ENCODE results near the gene AGBL4.

Gene AGBL4

DNA sequence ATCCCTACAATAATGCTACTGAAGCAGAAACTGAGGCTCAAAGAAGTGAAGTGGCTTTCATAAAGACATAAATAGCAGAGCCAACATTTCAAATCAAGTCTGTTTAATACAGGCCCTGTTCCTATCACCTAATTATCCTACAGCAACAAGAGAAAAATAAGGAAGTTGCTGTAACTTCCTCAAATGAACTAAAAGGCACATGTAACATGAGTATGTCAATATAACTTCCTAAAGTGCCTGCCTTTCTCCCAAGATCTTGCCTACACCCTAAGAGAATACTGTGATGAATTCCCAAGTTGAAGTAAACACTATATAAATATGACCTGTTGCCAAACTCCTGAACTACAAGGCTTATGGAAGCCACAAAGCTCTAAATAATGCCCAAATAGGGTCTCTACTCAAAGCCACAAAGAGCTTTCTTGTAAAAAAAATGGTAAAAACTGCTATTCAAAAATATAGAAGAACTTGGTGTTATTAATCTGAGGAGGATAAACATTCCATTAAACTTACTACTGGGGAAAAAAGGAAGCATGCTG is 1255.7 kb downstream of the AGBL4 start:
- DNase-seq (ENCODE audit: low spot score), result no peak

DNA sequence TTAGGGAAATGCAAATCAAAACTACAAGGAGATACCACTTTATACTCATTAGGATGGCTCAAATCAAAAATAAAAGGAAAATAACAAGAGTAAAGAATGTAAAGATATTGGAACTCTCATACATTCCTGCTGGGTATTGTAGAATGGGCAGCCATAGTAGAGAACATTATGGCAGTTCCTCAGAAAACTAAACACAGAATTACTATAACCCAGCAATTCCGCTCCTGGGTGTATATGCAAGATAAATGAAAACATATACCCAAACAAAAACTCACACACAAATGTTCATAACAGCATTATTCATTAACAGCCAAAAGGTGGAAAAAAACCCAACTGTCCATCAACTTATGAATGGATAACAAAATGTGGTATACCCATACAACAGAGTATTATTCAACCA is 1258.4 kb downstream of the AGBL4 start:
- no peak for DNase-seq (ENCODE audit: low spot score)

DNA sequence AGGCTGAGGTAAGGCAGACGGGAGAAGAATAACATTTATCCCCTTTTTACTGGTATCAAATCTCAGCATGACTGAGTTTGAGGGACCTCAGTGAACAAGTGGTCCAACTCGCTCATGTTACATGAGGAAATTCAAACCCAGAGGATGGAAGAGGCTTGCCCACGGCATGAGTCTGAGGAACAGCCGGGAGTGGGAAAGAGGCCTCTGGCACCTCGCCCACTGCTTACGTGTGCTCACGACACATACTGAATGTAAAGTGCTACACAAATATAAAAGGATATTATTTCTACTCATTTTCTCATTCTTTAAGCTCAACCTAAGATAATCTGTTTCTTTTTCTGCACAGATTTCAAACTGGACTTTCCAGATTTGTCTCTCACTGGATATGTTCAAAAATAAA is 1261.8 kb downstream of the AGBL4 start:
- DNase-seq (ENCODE audit: low spot score), result no peak

DNA sequence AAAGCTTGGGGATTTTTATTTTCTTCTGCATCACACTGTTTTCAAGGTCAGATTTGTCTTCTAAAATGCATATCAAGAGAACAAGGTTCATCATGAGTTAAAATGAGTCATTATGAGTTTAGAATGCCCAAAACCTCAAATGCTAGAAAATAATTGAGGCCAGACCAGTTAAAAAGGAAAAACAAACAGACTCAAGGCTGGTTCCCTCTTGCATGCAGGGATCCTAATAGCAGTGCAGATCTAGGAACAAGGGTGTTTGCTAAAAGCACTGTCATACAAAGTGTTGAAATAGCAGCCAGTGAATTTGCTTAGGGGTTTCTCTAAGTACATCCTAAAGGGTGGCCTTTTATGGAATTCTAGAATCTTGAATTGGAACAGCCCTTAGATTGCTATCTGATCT is 1262.3 kb downstream of the AGBL4 start:
- DNase-seq (ENCODE audit: low spot score), result peak; percentile 2

DNA sequence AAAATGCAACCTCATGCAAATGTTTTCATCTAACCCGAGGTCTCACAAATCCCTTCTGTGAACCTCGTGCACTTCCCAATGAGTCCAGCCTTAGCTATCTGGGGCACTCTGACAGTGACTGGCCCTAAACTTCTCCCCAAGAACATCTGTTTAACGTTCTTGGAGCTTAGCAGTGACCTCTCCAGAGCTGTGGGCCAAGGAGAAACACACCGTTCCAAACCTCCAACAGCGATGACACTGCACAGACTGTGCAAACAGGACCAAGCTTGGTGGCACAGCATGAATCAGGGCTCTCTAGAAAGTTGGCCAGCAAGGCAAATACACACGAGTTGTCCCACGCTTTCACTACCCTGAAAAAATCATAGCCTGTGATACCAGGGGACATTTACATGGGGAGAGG is 1262.9 kb downstream of the AGBL4 start:
- DNase-seq (ENCODE audit: low spot score), result no peak

DNA sequence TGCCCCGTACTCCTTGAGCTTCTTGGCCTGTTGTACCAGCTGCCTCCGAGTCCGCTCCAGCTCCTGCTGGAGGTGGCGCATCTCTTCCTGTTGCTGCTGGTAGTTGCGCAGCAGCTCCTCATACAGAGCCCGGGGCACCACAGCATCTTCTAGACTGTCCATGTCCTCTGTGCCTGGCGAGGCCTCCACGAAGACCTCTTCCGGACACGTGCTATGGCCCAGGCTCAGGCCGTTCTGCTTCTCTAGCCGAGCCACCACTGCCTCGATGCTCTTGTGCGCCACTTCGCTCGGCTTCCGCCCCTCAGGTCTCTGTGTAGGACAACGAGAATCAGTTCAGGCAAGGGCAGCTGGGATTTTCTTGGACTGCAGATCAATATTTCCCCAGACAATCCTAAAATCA is 1264.8 kb downstream of the AGBL4 start:
- no peak for DNase-seq (ENCODE audit: low spot score)

DNA sequence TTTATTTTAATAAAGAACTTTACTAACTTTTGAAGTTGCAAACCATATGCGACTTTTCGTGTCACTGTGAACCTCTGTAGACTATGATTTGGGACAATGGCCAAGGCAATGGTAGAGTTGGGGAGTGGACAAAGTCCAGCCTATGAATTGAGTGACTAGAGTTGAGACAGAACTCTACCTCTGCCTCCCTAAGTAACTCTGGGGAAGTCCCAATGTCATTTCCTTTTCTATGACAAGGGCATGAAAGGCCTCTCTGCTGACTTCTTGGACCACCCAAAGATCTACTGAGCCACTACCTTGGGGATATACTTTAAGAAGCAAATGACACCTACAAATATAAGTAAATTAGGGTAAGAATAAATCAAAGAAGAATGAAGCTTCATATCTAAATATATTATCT is 1266.4 kb downstream of the AGBL4 start:
- DNase-seq (ENCODE audit: low spot score), result no peak

DNA sequence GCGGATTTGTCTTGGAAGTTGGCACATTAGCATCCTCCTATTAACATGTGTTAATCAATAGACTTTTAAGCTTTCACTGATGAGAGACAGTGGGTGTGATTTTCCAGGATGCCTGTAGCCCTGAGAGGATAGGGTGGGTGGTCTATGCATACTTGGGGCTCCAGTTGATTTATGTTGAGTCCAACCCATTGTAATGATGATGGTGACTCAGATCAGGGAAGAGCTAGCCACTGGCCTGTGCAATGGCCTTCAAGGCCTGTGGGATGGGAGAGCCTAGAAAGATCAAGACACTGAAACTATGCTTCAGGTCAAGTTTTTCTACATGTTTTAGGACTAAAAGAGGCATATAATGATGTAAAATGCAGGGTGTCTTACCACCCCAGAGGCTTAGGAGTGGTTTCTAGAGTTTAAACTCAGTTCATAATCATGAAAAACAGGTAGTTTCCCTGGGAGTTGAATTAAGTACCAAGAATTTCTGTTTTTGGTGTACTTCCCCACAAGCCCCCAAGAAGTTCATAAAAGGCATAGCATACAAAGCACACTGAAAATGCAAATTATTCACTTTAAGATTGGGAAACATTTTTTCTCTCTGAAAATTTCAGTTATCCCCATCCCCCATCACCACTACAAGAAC is 1267.0 kb downstream of the AGBL4 start:
- DNase-seq (ENCODE audit: low spot score), result no peak

DNA sequence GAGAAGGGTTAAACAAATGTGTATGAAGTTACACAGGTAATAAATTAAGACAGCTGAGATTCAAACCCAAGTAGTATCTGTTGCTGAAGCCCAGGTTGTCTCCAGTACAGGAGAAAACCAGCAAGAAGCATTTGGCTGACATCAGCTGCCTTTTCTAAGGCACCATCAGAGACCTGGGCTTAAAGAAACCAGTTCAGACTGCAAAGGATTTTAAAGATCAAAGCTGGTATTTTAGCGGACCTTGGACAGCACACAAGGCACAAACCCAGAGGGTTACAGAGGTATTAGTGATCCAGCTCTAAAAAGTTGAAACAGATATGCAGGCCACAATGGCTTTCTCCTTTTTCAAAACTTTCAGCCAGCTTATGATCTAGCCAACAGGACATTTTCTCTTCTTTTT is 1270.5 kb downstream of the AGBL4 start:
- DNase-seq (ENCODE audit: low spot score), result no peak

DNA sequence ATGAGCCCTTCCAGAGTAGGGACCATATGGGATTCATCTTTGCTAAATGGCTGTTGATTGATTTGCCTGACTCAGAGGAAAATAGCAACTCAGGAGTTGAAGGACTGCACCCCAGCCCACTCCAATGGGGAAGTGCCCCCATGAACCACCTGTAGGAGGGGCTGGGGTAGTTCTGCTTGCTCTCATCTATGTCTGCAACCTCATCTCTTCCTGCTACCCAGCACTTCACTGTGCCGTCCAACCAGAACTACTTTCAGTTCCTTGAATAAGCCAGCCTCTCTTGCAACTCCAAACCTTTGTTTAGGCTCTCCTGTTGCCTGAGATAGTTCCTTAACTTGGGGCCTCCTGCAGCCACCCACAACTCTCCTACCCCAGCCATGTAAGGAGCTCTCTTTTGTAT is 1273.6 kb downstream of the AGBL4 start:
- no peak for DNase-seq (ENCODE audit: low spot score)

DNA sequence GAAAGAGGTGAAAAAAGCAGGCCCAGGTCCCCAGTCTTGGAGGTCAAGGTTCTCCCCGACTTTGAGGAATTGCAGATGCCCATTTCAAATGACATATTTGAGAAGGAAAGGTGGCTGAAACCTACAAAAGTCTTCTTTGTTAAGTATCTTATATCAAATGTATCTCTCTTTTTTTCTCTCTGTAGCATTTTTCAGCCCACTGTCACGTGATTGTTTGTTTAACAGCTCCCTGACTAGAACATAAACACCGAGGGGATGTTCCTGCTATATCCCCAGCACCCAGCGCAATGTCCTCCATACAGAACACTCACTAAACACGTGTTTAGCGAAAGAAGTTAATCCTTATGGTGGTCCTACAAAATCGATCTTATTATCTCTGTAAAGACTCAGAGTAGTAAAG is 1274.7 kb downstream of the AGBL4 start:
- DNase-seq (ENCODE audit: low spot score), result no peak

DNA sequence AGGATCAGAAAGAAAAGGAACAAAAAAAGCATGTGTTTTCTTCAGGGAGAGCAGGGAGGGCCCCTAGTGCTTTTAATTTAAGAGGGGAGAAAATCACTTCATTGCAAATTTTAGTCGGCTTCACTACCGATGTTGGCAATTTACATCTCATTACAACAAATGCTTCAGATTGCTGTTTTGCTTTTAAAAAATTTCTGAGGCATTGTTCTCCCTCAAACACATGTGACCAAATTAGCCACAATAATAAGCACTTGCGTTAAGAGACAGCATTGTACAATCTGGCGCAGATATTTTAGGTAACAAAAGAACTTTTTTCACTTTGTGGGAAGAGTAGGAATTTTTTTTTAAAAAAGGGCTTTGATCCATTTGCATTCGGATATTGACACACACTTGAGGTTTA is 1276.8 kb downstream of the AGBL4 start:
- DNase-seq (ENCODE audit: low spot score), result no peak

DNA sequence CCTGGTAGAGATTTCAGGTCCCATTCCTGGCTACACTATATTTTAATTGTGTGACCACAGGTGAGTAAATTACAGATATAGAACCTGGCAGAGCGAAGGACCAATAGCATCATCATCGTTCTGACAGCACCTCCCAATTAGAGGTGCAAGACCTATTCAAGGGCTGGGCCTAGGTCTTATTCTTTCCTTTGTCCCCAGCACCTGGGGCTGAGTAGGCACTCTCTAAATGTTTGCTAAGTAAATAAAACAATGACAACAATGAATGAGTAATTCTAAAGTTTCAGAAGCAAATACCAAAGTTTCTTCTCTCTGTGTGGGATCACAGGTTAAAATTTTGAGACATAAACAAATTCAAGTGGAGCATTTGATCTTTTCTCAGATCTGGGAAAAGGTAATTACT is 1279.7 kb downstream of the AGBL4 start:
- no peak for DNase-seq (ENCODE audit: low spot score)

DNA sequence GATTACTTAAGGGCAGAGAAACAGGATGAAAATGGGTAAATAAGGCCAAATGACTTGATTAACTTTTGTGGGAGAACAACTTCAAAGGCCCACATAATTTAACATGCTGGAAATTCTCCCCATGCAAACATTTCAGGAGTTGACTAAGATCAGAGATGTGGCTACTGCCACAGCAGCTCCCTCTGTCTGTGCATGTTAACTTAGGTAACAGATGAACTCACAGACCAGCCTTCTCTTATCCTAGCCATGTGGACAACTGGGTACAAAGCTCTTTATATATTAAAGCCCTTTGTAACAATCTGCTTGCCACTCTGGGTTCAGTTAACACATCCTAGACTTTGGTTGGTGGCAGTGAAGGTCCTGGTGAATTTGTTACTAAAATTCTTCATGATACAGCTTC is 1280.3 kb downstream of the AGBL4 start:
- no peak for DNase-seq (ENCODE audit: low spot score)

DNA sequence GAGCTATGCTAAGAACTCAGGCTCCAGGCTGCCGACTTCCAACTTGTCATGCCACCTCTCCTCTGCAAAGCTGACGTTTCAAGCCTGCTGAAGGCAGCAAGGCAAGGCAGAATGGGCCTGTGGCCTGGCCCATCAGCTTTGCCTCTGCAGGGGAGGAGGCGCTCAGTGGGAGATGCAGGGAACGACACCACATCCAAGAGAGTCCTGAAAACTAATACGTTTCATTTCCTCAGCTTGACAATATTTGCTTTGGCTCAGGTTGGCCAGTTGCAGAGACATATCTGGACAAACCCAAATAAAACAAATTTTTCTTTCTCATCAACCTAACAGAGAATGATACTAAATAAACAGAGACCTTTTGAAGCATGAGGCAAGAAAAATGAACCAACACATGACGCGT is 1282.4 kb downstream of the AGBL4 start:
- DNase-seq (ENCODE audit: low spot score), result no peak

DNA sequence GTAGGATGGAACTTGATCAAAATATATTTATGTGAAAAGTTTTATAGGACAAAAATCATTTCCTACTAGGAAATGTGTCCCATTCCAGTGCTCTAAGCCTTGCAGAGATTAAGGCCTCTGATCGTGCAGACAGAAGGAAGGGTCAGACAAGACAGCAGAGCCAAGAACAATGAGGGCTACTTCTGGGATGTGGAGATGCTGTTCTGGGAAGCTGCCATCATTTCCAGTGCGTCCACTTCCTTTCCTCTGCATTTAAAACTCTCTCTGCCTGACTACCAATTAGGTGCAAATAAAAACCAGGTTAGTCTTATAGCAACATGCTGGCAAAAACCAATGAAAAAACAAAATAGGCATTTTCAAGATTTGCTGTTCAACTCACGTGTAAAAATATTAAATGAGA is 1283.1 kb downstream of the AGBL4 start:
- DNase-seq (ENCODE audit: low spot score), result no peak

DNA sequence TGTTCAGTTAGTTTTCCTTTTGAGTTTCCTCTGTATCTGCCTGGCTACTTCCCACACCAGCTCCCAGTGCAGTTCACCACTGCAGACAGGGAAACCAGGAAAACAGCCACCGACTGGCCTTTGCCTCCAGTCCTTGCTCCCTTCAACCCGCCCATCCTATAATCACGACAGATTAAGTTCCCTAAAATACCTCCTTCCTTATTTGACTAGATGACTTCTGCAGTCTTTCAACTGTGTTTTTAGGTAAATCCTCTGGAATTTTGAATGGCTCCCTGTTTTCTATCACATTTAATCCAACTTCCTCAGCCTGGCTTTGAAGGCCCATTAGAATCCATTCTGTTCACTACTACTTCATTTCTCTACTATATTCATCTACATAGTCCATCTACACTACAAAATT is 1284.7 kb downstream of the AGBL4 start:
- no peak for DNase-seq (ENCODE audit: low spot score)

DNA sequence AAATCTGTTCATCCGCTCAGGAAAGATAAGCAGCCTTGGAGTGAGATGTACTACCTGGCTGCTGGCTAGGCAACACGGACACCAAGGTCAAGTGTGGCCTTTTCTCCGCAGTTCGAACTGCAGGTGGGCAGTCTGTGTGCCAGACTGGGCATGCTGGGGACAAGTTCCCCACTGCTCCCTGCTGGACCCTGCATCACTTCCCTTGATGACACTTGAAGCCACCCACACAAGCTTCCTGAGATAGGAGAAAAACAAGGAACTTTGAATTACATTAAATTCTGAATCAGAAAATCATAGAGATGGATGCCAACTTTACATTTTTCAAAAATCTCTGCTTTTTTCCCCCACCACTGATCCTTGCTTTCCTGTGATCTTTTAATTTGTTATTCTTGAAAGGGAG is 1285.4 kb downstream of the AGBL4 start:
- no peak for DNase-seq (ENCODE audit: low spot score)

DNA sequence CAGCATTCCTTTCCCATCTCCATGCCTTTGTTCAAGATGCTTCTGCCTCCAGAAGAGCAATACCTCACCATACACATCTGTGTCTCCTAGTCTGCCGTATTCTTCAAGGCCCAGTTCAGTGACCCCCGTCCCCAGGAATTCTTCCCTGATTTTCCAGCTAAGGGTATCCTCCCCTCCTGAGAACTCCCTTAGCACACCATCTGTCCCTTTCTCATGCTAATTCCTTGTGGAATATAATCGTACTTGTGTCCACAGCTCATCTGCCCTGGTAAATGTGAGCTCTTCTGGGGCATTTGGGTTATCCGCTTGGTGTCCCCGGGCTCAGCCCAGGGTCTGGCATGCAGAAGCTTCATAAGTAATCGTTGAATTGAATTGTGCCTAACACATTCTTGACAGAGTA is 1288.0 kb downstream of the AGBL4 start:
- no peak for DNase-seq (ENCODE audit: low spot score)

DNA sequence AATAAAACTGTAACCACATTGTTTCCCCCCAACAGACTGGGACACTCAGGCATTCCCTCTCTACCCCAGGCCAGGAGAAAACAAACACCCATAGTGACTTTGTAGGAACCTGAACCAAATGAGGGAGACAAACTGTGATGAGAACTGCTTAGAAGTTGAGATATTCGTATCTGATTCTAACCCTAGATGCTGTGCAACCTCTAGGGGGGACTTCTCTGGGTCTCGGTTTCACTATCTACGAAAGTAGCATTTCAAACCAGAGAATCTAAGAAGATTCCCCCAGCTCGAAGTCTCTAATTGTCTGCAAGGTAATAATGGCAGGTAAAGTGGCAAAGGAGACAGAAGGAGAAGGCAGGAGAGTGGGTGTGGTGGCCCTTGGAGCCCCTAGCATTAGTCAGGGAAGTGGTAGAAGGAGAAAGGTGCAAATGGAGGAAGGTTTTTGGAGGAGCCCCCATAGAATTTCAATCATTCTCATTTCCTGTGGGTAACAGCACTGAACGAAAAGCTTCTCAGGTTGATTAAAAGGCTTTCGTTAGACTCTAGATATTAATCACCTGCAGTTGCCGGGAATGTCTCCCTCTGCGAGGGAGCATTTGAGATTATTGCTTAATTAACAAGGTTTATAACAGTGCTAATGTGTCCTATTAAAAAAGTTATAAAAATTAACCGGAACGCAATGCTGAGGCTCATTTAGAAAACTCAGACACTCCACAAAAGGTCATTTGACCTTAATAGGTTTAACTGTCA is 1293.4 kb downstream of the AGBL4 start:
- no peak for DNase-seq (ENCODE audit: low spot score)

DNA sequence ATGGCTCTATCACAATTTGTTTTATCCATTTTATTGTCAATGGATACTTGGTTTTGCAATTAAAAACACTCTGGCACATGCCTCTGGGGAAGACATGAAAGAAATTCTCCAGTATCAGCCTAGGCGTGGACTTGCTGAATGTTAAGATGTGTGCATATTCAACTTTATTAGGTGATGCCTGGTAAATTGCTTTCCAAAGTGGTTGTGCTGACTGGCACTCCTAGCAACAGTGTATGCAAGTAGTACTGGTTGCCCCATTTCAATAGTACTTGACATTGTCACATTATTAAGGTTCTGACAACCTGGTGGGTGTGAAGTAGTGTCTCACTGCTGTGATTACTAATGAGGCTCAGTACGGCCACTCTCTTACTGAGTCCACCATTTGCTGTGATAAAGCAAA is 1295.2 kb downstream of the AGBL4 start:
- DNase-seq (ENCODE audit: low spot score), result no peak

DNA sequence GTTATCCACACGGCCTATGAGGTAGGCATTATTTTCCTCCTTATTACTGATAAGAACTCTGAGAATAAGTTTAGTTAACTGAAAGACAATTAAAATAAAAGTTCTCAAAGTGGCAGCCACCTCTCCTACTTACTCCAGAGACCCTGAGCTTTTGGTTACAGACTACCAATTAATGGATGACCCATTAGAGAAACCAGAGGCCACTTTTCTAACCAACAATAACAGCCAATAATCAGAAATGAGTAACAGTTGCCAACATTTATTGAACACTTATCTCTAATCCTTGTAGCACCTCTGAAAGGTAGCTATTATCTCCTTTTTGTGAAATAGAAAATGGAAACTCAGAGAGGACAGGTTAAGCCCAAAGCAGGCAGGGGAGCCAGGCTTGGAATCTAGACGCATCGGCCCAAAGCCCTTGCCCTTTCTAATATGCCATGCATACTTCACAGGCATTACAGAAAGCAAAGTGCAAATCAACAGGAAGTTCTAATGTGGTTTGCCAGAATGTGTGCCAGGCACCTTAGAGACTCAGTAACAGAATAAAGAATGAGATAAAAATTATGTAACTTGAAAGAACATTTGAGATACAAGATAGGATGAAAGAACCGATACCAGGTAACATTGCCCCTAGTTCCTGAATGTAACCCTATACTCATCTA is 1297.1 kb downstream of the AGBL4 start:
- peak; percentile 13 for DNase-seq (ENCODE audit: low spot score)

DNA sequence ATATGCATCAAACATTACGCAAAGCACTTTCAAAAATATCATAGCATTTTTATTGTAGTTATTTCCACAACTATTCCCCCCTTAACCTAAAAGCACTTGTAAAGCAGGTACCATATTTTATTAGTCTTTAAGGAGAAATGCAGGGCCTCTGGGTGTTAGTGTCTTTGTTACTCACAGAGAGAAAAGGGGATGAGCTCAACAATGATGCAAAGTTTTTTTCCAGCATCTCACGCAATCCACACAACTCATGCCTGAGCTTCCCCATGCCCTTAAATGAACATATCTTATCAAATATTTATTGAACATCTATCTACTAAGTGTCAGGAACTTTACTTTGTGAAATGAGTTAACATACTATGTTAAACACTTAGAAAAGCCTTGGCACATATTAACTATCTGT is 1297.6 kb downstream of the AGBL4 start:
- DNase-seq (ENCODE audit: low spot score), result peak; percentile 23
